H1 (cell line): ENCODE results near the gene CEP85L. TPM values are rescaled to one million over a fixed set of nuclear protein-coding genes. Genes with fewer than 3 reads are reported as not detected.

Experiments
- CTCF ChIA-PET: fragments of 300-600 bp; sonication (Branson Sonifier 250); formaldehyde crosslinking; loops from one replicate; lab custom pipeline; 2021; ENCODE audit not compliant: partially characterized antibody; lab: Charles Lee
- POLR2A ChIA-PET: fragments of 300-600 bp; sonication (Branson Sonifier 250); formaldehyde crosslinking; loops from one replicate; lab custom pipeline; 2021; ENCODE audit warnings: inconsistent platforms; ENCODE audit not compliant: partially characterized antibody; lab: Charles Lee
- DNase-seq, 2 experiments: peaks; one replicate each; pipeline versions ENCODE4 v3.0.0 to v3.0.0-alpha.2; 2010 to 2022; ENCODE audit warnings: low spot score in 2 of 2, low read depth in 1 of 2, mixed read lengths in 1 of 2
- FAIRE-seq: peaks from 2 replicates; lab custom pipeline; 2011; peaks lifted over from hg19 to GRCh38; lab: Jason Lieb, UNC
- H2AFZ ChIP-seq: 2 replicates; pipeline ENCODE4 v1.8.1; 2012; ENCODE audit warnings: low read length, inconsistent platforms
- H2AK5ac ChIP-seq: 2 replicates; pipeline ENCODE4 v1.6.1; 2013; ENCODE audit warnings: low read depth, low read length
- H2BK120ac ChIP-seq: replicated peaks from 2 replicates; pipeline ENCODE3; 2013; ENCODE audit warnings: low read depth, low read length, inconsistent platforms
- H2BK12ac ChIP-seq: 2 replicates; pipeline ENCODE4 v1.6.1; 2013; ENCODE audit warnings: low read depth, low read length
- H2BK15ac ChIP-seq: 2 replicates; pipeline ENCODE4 v1.6.1; 2013; ENCODE audit warnings: low read length
- H2BK20ac ChIP-seq: 2 replicates; pipeline ENCODE4 v1.6.1; 2013; ENCODE audit warnings: low read length
- H2BK5ac ChIP-seq: 2 replicates; pipeline ENCODE4 v1.6.1; 2013; ENCODE audit warnings: low read depth, low read length
- H3K14ac ChIP-seq: 2 replicates; pipeline ENCODE4 v1.6.1; 2013; ENCODE audit warnings: inconsistent platforms; ENCODE audit not compliant: insufficient read length
- H3K18ac ChIP-seq: 2 replicates; pipeline ENCODE4 v1.6.1; 2013; ENCODE audit warnings: low read length; ENCODE audit errors: extremely low read depth
- H3K23ac ChIP-seq: 2 replicates; pipeline ENCODE4 v1.6.1; 2013; ENCODE audit warnings: inconsistent platforms; ENCODE audit not compliant: insufficient read length
- H3K23me2 ChIP-seq: 2 replicates; pipeline ENCODE4 v1.6.1; 2013; ENCODE audit warnings: low read depth, low read length
- H3K27ac ChIP-seq: 2 replicates; pipeline ENCODE4 v1.6.1; 2011; ENCODE audit warnings: low read depth, low read length, inconsistent platforms
- H3K27me3 ChIP-seq, 4 experiments: replicated peaks in 1 of 4; 1 replicate in 1 of 4; 2 replicates in 3 of 4; pipeline versions ENCODE4 v1.6.1 to v1.8.1; 2011 to 2013; ENCODE audit warnings: low read length in 3 of 4, mild to moderate bottlenecking in 3 of 4, inconsistent platforms in 2 of 4, mixed read lengths in 2 of 4, moderate library complexity in 1 of 4; ENCODE audit not compliant: control insufficient read depth in 3 of 4, insufficient read depth in 3 of 4; ENCODE audit errors: extremely low read depth in 1 of 4
- H3K36me3 ChIP-seq, 4 experiments: 2 replicates each; pipeline versions ENCODE4 v1.6.1 to v1.8.1; 2011 to 2013; ENCODE audit warnings: mild to moderate bottlenecking in 4 of 4, low read length in 3 of 4, moderate library complexity in 2 of 4, control low read depth in 1 of 4, inconsistent platforms in 1 of 4; ENCODE audit not compliant: insufficient read depth in 4 of 4, control insufficient read depth in 2 of 4
- H3K4ac ChIP-seq: replicated peaks from 2 replicates; pipeline ENCODE3; 2013; ENCODE audit warnings: low read length, low read depth, mixed read lengths, inconsistent platforms; ENCODE audit not compliant: insufficient read length
- H3K4me1 ChIP-seq, 4 experiments: replicated peaks in 1 of 4; 1 replicate in 1 of 4; 2 replicates in 3 of 4; pipeline versions ENCODE4 v1.6.1 to v1.8.1; 2011 to 2013; ENCODE audit warnings: low read length in 3 of 4, inconsistent platforms in 2 of 4, mixed read lengths in 1 of 4; ENCODE audit not compliant: insufficient read depth in 4 of 4, control insufficient read depth in 3 of 4
- H3K4me2 ChIP-seq, 2 experiments: 2 replicates each; pipeline versions ENCODE4 v1.6.1 to v1.8.1; 2011 to 2013; ENCODE audit warnings: low read depth in 2 of 2, low read length in 2 of 2, control low read depth in 1 of 2, inconsistent platforms in 1 of 2, mild to moderate bottlenecking in 1 of 2; ENCODE audit not compliant: insufficient read depth in 1 of 2
- H3K4me3 ChIP-seq, 4 experiments: fragments of 200-600, 300-600 bp in 1 of 4; sonication (generic), shearing (Covaris generic), sonication (Bioruptor Twin) in 1 of 4; 2 replicates each; pipeline versions ENCODE4 v1.5.1 to v1.8.1; 2011 to 2016; ENCODE audit warnings: low read length in 4 of 4, low read depth in 3 of 4, control low read depth in 2 of 4, inconsistent platforms in 2 of 4, mild to moderate bottlenecking in 2 of 4, mixed read lengths in 1 of 4, moderate library complexity in 1 of 4; ENCODE audit not compliant: insufficient read depth in 2 of 4; ENCODE audit errors: extremely low read depth in 1 of 4
- H3K56ac ChIP-seq: replicated peaks from 2 replicates; pipeline ENCODE3; 2013; ENCODE audit warnings: low read depth, mild to moderate bottlenecking, mixed read lengths, low read length, inconsistent platforms; ENCODE audit not compliant: insufficient read length
- H3K79me1 ChIP-seq: 2 replicates; pipeline ENCODE4 v1.6.1; 2013; ENCODE audit warnings: low read depth, low read length, control low read depth
- H3K79me2 ChIP-seq, 2 experiments: 2 replicates each; pipeline versions ENCODE4 v1.6.1 to v1.8.1; 2012 to 2013; ENCODE audit warnings: low read length in 2 of 2, mild to moderate bottlenecking in 2 of 2, inconsistent platforms in 1 of 2; ENCODE audit not compliant: insufficient read depth in 2 of 2, control insufficient read depth in 1 of 2
- H3K9ac ChIP-seq, 4 experiments: replicated peaks in 1 of 4; 1 replicate in 1 of 4; 2 replicates in 3 of 4; pipeline versions ENCODE4 v1.6.1 to v1.8.1; 2011 to 2013; ENCODE audit warnings: low read depth in 3 of 4, low read length in 3 of 4, control low read depth in 2 of 4, mild to moderate bottlenecking in 2 of 4, moderate library complexity in 2 of 4, inconsistent platforms in 1 of 4; ENCODE audit errors: extremely low read depth in 1 of 4
- H3K9me3 ChIP-seq, 2 experiments: 2 replicates each; pipeline versions ENCODE4 v1.6.1 to v1.8.1; 2012 to 2013; ENCODE audit warnings: mild to moderate bottlenecking in 2 of 2, moderate library complexity in 2 of 2, control low read depth in 1 of 2, inconsistent platforms in 1 of 2, low read depth in 1 of 2, low read length in 1 of 2, mixed read lengths in 1 of 2; ENCODE audit not compliant: insufficient read depth in 2 of 2
- H4K20me1 ChIP-seq, 2 experiments: replicated peaks in 1 of 2; 2 replicates each; pipeline versions ENCODE3 to v1.8.1; 2011 to 2013; ENCODE audit warnings: inconsistent platforms in 2 of 2, low read length in 2 of 2, mild to moderate bottlenecking in 1 of 2; ENCODE audit not compliant: insufficient read depth in 2 of 2, control insufficient read depth in 1 of 2
- H4K5ac ChIP-seq: 2 replicates; pipeline ENCODE4 v1.6.1; 2013; ENCODE audit warnings: low read length, low read depth, mixed read lengths, inconsistent platforms; ENCODE audit not compliant: insufficient read length
- H4K8ac ChIP-seq: 2 replicates; pipeline ENCODE4 v1.8.0; 2013; ENCODE audit warnings: mild to moderate bottlenecking, moderate library complexity, low read length, inconsistent platforms; ENCODE audit not compliant: insufficient read depth; ENCODE audit errors: extremely low read depth
- H4K91ac ChIP-seq: replicated peaks from 2 replicates; pipeline ENCODE3; 2013; ENCODE audit warnings: low read length, mixed read lengths, inconsistent platforms; ENCODE audit not compliant: insufficient read length
- ASH2L ChIP-seq: fragments of 200-600, 300-600 bp; sonication (generic); IDR thresholded peaks from one replicate; pipeline ENCODE4 v1.7.1; 2017; ENCODE audit warnings: low read length
- EP300 ChIP-seq, 2 experiments: IDR thresholded peaks; 1 replicate in 1 of 2; 2 replicates in 1 of 2; pipeline ENCODE4 v1.6.1; 2011 to 2012; ENCODE audit warnings: low read depth in 2 of 2, low read length in 2 of 2, mild to moderate bottlenecking in 2 of 2, borderline replicate concordance in 1 of 2, inconsistent platforms in 1 of 2, moderate library complexity in 1 of 2
- JUN ChIP-seq: IDR thresholded peaks from 2 replicates; pipeline ENCODE4 v1.6.1; 2011; ENCODE audit warnings: low read depth, mild to moderate bottlenecking, improper control_type of control experiment, low read length
- SIN3A ChIP-seq, 2 experiments: IDR thresholded peaks in 1 of 2; conservative IDR thresholded peaks in 1 of 2; 2 replicates each; pipeline ENCODE4 v1.6.1; 2011 to 2012; ENCODE audit warnings: low read length in 2 of 2, improper control_type of control experiment in 1 of 2, low read depth in 1 of 2, mild to moderate bottlenecking in 1 of 2
- YY1 ChIP-seq: IDR thresholded peaks from 2 replicates; pipeline ENCODE4 v1.6.1; 2011; ENCODE audit warnings: low read depth, mild to moderate bottlenecking, low read length
- WGBS, 2 experiments: shearing (Covaris generic) in 1 of 2; methylation state at CpG; one replicate each; pipeline versions ENCODE4 v1.1.6 to v1.1.7; 2013 to 2015; ENCODE audit warnings: low lambda C conversion rate in 2 of 2, mixed read lengths in 2 of 2, inconsistent platforms in 1 of 2, low coverage in 1 of 2, missing lambda C conversion rate in 1 of 2; ENCODE audit not compliant: insufficient replicate concordance in 2 of 2, insufficient coverage in 1 of 2, insufficient read length in 1 of 2; ENCODE audit errors: extremely low coverage in 1 of 2, missing lambda C conversion rate in 1 of 2; 5-methylcytosine and 5-hydroxymethylcytosine counted together
- polyA plus RNA-seq, 7 experiments: library from polyadenylated mRNA; depleted of rRNA in 3 of 7; stranded (reverse) in 5 of 7; unstranded in 2 of 7; fragments of >200 nt in 5 of 7; fragments of 200-250 nt in 2 of 7; gene quantifications; 1 replicate in 5 of 7; 2 replicates in 1 of 7; 4 replicates in 1 of 7; pipeline versions ENCODE4 v1.2.1 to v1.2.3, GENCODE V29; 2011 to 2013; ENCODE audit warnings: missing spikeins in 2 of 7, mixed read lengths in 2 of 7
- total RNA-seq: library from RNA; stranded (reverse); fragmentation: NEBNext Ultra II Directional; extraction: Animal tissue kit (Norgen Biotek cat#: 25700); gene quantifications from 2 replicates; pipeline ENCODE4 v1.2.1, GENCODE V29; 2021

CEP85L gene
- total and polyA plus RNA-seq, 2 of the 8 experiments (the other 6 are each of a cell fraction or from before 2014, with no cell fraction given): 3.2 to 27.6 TPM

DNA sequence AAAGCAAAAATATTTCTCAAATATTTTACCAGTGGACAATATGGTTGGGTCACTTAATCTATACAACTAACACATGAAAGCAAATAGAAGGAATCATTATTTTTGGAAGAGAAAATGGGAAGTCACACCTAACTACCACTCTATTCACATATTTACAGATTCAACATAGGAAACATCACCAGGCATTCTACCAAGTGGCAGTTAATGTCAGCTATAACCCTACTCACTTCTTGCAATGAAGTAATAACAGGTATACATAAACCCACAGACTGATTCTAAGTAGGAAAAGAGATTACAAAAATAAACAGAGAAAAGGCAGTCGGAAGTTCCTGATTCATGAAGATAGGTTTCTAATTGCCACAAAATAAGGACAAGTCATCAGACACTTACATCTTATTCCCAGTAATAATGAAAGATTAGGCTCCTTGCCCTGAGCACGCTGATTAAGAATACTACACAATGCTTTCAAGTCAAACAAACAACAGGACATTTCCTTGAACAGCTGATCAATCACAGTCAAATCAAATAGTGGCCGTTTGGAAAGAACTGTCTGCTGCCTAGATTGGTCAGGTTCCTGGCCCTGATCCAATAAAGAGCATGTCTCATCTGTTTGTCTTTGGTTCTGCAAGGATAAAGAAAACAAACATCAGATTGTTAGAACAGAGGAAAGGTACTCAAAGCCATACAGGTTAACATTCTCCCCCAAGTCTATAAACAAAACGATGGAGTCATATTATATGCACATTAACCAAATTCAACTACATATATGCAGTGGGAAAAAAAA is 182.5 kb downstream of the CEP85L start:
- no peak overlapping the region for H3K14ac ChIP-seq
- no peak overlapping the region for H3K4ac ChIP-seq
- H3K4me3 ChIP-seq: no peak overlapping the region
- no peak overlapping the region for H3K27ac ChIP-seq
- H2AFZ ChIP-seq: no peak overlapping the region
- no peak overlapping the region for H2BK12ac ChIP-seq
- H3K79me2 ChIP-seq: no peaks in the 10 kb centered on the region
- WGBS, 2 experiments: 90% methylated on average over 4 of the region's 4 CpGs; no CpG with 5 or more reads in 1 of the 2 experiments
- no peaks in the 10 kb centered on the region for H3K4me1 ChIP-seq
- no peak overlapping the region for H2BK120ac ChIP-seq
- no peak overlapping the region; a peak in 1 of 7 replicates for H3K9ac ChIP-seq
- POLR2A ChIA-PET: no interaction called here
- H4K20me1 ChIP-seq: no peaks in the 10 kb centered on the region
- H4K91ac ChIP-seq: no peak overlapping the region
- H2BK15ac ChIP-seq: no peak overlapping the region
- no peaks in the 10 kb centered on the region for H3K27me3 ChIP-seq
- no peak for FAIRE-seq
- H3K36me3 ChIP-seq: no peaks in the 10 kb centered on the region; a peak in 1 of 8 replicates
- no peak overlapping the region for H3K4me2 ChIP-seq
- no peak overlapping the region for H2AK5ac ChIP-seq
- H2BK5ac ChIP-seq: no peak overlapping the region
- H3K18ac ChIP-seq: no peak overlapping the region
- CTCF ChIA-PET: no interaction called here
- no peak for TF ChIP-seq YY1
- no peak for TF ChIP-seq EP300 (IDR thresholded peaks at IDR 0.05; ENCODE audit: borderline replicate concordance in 1 of 2, low read depth in 2 of 2, low read length in 2 of 2)
- no peak for TF ChIP-seq SIN3A (conservative IDR thresholded peaks at IDR 0.05 in 1 of 2, IDR thresholded peaks at IDR 0.05 in 1 of 2; ENCODE audit: low read depth in 1 of 2, low read length in 2 of 2)
- no peak for TF ChIP-seq ASH2L
- TF ChIP-seq JUN: no peak
- no peak for DNase-seq
- no peak overlapping the region for H3K23ac ChIP-seq
- no peaks in the 10 kb centered on the region for H3K9me3 ChIP-seq
- H3K23me2 ChIP-seq: no peaks in the 10 kb centered on the region
- H3K56ac ChIP-seq: no peak overlapping the region
- H4K5ac ChIP-seq: no peak overlapping the region
- H2BK20ac ChIP-seq: no peak overlapping the region
- no peak overlapping the region for H4K8ac ChIP-seq
- no peaks in the 10 kb centered on the region for H3K79me1 ChIP-seq
